Measurements from ENCODE around the gene NEUROD2.

The NEUROD2 gene

GRCh38 chr17:39607851-39608130, at the start of gene NEUROD2:
Gene NEUROD2, minus strand, starts transcription at chr17:39607920. Its CDS starts 1,321 bp downstream, at chr17:39606599.
- FAIRE-seq, result no peak

GRCh38 chr17:39655105-39655504, 47.4 kb upstream of the NEUROD2 start:
- no peak for FAIRE-seq

- no peak for FAIRE-seq
Observed at GRCh38 chr17:39653662-39654331, 46.1 kb upstream of the NEUROD2 start.

- no peak for FAIRE-seq
Observed at GRCh38 chr17:39653316-39653661, 45.6 kb upstream of the NEUROD2 start.

GRCh38 chr17:39652587-39653315, 45.0 kb upstream of the NEUROD2 start:
- FAIRE-seq, result no peak

GRCh38 chr17:39651923-39652586, 44.3 kb upstream of the NEUROD2 start:
- no peak for FAIRE-seq

- FAIRE-seq, result no peak
Observed at GRCh38 chr17:39650121-39650579, 42.4 kb upstream of the NEUROD2 start.

GRCh38 chr17:39648616-39649366, 41.1 kb upstream of the NEUROD2 start:
- no peak for FAIRE-seq

GRCh38 chr17:39647256-39647655, 39.5 kb upstream of the NEUROD2 start:
- FAIRE-seq, result no peak

- no peak for FAIRE-seq
Observed at GRCh38 chr17:39643271-39643670, 35.6 kb upstream of the NEUROD2 start.

GRCh38 chr17:39642291-39643074, 34.8 kb upstream of the NEUROD2 start:
- FAIRE-seq, result no peak

GRCh38 chr17:39641883-39642282, 34.2 kb upstream of the NEUROD2 start:
- no peak for FAIRE-seq

GRCh38 chr17:39641097-39641496, 33.4 kb upstream of the NEUROD2 start:
- no peak for FAIRE-seq

- FAIRE-seq, result no peak
Observed at GRCh38 chr17:39640591-39641031, 32.9 kb upstream of the NEUROD2 start.

GRCh38 chr17:39639566-39640458, 32.1 kb upstream of the NEUROD2 start:
- no peak for FAIRE-seq

GRCh38 chr17:39639043-39639442, 31.3 kb upstream of the NEUROD2 start:
- FAIRE-seq, result no peak

- FAIRE-seq, result no peak
Observed at GRCh38 chr17:39638317-39638716, 30.6 kb upstream of the NEUROD2 start.

- no peak for FAIRE-seq
Observed at GRCh38 chr17:39636927-39637736, 29.4 kb upstream of the NEUROD2 start, which contains the start of gene STARD3. Gene STARD3, plus strand, starts transcription at chr17:39637144. Its CDS starts 16,388 bp downstream, at chr17:39653532.

GRCh38 chr17:39636587-39636926, 28.8 kb upstream of the NEUROD2 start:
- no peak for FAIRE-seq

GRCh38 chr17:39635614-39636176, 28.0 kb upstream of the NEUROD2 start:
- FAIRE-seq, result no peak
